Tibial artery (tissue), 4 donors: Measurements from ENCODE around the gene FGF12.
"Not testable (repeated sequence)": the region's sequence is repeated elsewhere in the genome, so short reads cannot be mapped to it uniquely, and the experiment has no call there.

Source experiments
- DNase-seq, 2 donors: peaks; one replicate each; pipeline ENCODE4 v3.0.0-alpha.2; 2019
- H3K27ac ChIP-seq, 2 donors: fragments of 200-600 bp; sonication (generic) in 1 of 2; 1 replicate in 1 of 2; 2 replicates in 1 of 2; pipeline ENCODE4 v1.5.1; 2018 to 2019; ENCODE audit warnings: mild to moderate bottlenecking in 1 of 2
- H3K27me3 ChIP-seq, 2 donors: fragments of 200-600 bp; sonication (generic) in 1 of 2; one replicate each; pipeline versions ENCODE4 v1.5.1 to v1.6.0; 2016 to 2019
- H3K36me3 ChIP-seq, 3 donors: fragments of 200-600 bp; sonication (generic) in 2 of 3; one replicate each; pipeline ENCODE4 v1.5.1; 2016 to 2019; ENCODE audit warnings: mild to moderate bottlenecking in 2 of 3
- H3K4me1 ChIP-seq, 4 donors: fragments of 200-600 bp; sonication (generic) in 2 of 4; 1 replicate in 3 of 4; 2 replicates in 1 of 4; pipeline ENCODE4 v1.5.1; 2016 to 2019
- H3K4me3 ChIP-seq, 2 donors: fragments of 200-600 bp; sonication (generic) in 1 of 2; 1 replicate in 1 of 2; 2 replicates in 1 of 2; pipeline ENCODE4 v1.5.1; 2018 to 2019; ENCODE audit warnings: mild to moderate bottlenecking in 2 of 2
- H3K9me3 ChIP-seq, 3 donors: fragments of 200-600 bp; sonication (generic) in 1 of 3; one replicate each; pipeline ENCODE4 v1.5.1; 2016 to 2019
- intact Hi-C: fragments of 100-400 bp; cut with DNase I; formaldehyde crosslinking; loops from one replicate; pipeline ENCODE4 v1.15.0; 2023; ENCODE audit warnings: low total_unique reads
- TF ChIP-seq, protein P1 (sequence below), 2 experiments: fragments of 200-600 bp in 1 of 2; fragments of 450-650 bp in 1 of 2; IDR thresholded peaks; one replicate each; pipeline ENCODE4 v1.5.1; 2017 to 2019; ENCODE audit warnings: antibody characterized with exemption in 2 of 2, mild to moderate bottlenecking in 1 of 2, moderate library complexity in 1 of 2

Gene FGF12

GRCh38 chr3:192747746-192748145 lies 20.4 kb upstream of the FGF12 start:
- no peak overlapping the region for H3K4me3 ChIP-seq
- DNase-seq: no peak
- H3K27ac ChIP-seq: no peak overlapping the region
- no peaks in the 10 kb centered on the region for H3K9me3 ChIP-seq
- H3K27me3 ChIP-seq: no peaks in the 10 kb centered on the region
- H3K36me3 ChIP-seq: no peaks in the 10 kb centered on the region
- no peaks in the 10 kb centered on the region for H3K4me1 ChIP-seq
- intact Hi-C loops: no loop called here
- TF ChIP-seq, protein P1, sequence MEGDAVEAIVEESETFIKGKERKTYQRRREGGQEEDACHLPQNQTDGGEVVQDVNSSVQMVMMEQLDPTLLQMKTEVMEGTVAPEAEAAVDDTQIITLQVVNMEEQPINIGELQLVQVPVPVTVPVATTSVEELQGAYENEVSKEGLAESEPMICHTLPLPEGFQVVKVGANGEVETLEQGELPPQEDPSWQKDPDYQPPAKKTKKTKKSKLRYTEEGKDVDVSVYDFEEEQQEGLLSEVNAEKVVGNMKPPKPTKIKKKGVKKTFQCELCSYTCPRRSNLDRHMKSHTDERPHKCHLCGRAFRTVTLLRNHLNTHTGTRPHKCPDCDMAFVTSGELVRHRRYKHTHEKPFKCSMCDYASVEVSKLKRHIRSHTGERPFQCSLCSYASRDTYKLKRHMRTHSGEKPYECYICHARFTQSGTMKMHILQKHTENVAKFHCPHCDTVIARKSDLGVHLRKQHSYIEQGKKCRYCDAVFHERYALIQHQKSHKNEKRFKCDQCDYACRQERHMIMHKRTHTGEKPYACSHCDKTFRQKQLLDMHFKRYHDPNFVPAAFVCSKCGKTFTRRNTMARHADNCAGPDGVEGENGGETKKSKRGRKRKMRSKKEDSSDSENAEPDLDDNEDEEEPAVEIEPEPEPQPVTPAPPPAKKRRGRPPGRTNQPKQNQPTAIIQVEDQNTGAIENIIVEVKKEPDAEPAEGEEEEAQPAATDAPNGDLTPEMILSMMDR (IDR thresholded peaks at IDR 0.05): no peak

- intact Hi-C loops: no loop called here
Measured at GRCh38 chr3:192747145-192747544, 19.8 kb upstream of the FGF12 start.

DNA sequence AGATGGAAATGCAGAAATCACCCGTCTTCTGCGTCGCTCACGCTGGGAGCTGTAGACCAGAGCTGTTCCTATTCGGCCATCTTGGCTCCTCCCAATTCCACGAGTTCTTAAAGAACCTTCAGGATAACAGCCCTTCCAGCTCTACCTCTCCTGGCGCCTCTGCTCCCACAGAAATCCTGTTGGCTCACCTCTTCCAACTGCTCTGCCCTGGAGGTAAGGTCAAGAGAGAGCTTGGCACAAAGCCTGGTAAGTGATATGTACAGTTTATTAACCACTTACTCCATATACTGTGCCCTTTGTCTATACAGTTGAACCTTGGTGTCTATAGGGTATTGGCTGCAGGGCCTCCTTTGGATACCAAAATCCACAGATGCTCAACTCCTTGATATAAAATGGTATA lies 17.8 kb upstream of the FGF12 start:
- no peak overlapping the region for H3K27ac ChIP-seq
- H3K4me3 ChIP-seq: no peak overlapping the region
- TF ChIP-seq, protein P1 (IDR thresholded peaks at IDR 0.05): no peak
- no peaks in the 10 kb centered on the region for H3K4me1 ChIP-seq
- no peak for DNase-seq
- no peaks in the 10 kb centered on the region for H3K27me3 ChIP-seq
- H3K36me3 ChIP-seq: no peaks in the 10 kb centered on the region
- intact Hi-C loops: no loop called here
- H3K9me3 ChIP-seq: no peaks in the 10 kb centered on the region

More at GRCh38 chr3:192747145-192747544, 19.8 kb upstream of the FGF12 start:
- TF ChIP-seq, protein P1 (IDR thresholded peaks at IDR 0.05): no peak
- no peaks in the 10 kb centered on the region for H3K36me3 ChIP-seq
- H3K4me1 ChIP-seq: no peaks in the 10 kb centered on the region
- no peak overlapping the region for H3K27ac ChIP-seq
- no peaks in the 10 kb centered on the region for H3K9me3 ChIP-seq
- DNase-seq: no peak
- H3K27me3 ChIP-seq: no peaks in the 10 kb centered on the region
- H3K4me3 ChIP-seq: no peak overlapping the region

- DNase-seq, intact Hi-C loops, H3K9me3 ChIP-seq: not testable (repeated sequence)
Measured at GRCh38 chr3:192744604-192745003, 17.3 kb upstream of the FGF12 start.

GRCh38 chr3:192737506-192737905 lies 10.2 kb upstream of the FGF12 start:
- TF ChIP-seq, protein P1 (IDR thresholded peaks at IDR 0.05): no peak
- no peak for DNase-seq
- H3K9me3 ChIP-seq: no peaks in the 10 kb centered on the region
- intact Hi-C loops: no loop called here
- no peak overlapping the region for H3K27ac ChIP-seq
- H3K4me3 ChIP-seq: no peak overlapping the region
- no peaks in the 10 kb centered on the region for H3K4me1 ChIP-seq
- no peaks in the 10 kb centered on the region for H3K36me3 ChIP-seq
- H3K27me3 ChIP-seq: no peaks in the 10 kb centered on the region

More at GRCh38 chr3:192744604-192745003, 17.3 kb upstream of the FGF12 start:
- H3K4me3 ChIP-seq, H3K27me3 ChIP-seq, H3K4me1 ChIP-seq, H3K27ac ChIP-seq, H3K36me3 ChIP-seq: not testable (repeated sequence)

DNA sequence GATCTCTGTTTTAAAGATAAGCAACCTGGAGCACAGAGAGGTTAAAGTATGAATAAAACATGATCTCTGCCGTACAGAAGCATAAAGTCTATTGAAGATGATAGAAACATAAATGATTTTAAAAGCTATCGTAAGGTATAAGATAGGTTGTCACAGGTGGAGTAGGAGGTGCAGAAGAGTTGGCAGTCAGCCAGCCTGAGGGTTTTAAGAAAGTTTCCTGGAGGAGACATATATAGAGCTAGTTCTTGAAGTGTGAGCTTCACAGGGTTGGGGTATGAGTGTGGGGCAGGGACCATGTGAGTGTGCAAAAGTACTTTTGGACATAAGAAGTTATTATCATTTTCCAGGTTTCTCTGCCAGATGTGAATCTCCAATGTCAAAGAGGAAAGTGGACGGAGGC lies 3.9 kb upstream of the FGF12 start:
- Histone ChIP-seq H3K27me3 (no peaks in the 10 kb centered on the region), H3K4me3 (no peak overlapping the region)
- TF ChIP-seq, protein P1 (IDR thresholded peaks at IDR 0.05): no peak

More for the DNA sequence above, 3.9 kb upstream of the FGF12 start:
- Histone ChIP-seq H3K4me1 (peaks cover 0 to 16% (median 11%) of the 10 kb centered on the region in 4 donors), H3K27ac (no peak overlapping the region), H3K9me3 (no peaks in the 10 kb centered on the region), H3K36me3 (no peaks in the 10 kb centered on the region)
- DNase-seq: no peak
- intact Hi-C loops: no loop called here
